PC-3 (cell line): ENCODE data around the gene NRG3.

Source experiments
- EZH2 ChIP-seq: fragments of 300-600 bp; sonication (generic); IDR thresholded peaks from one replicate; pipeline ENCODE4 v1.6.1; 2017; ENCODE audit warnings: antibody characterized with exemption, mild to moderate bottlenecking, low read length; ENCODE audit not compliant: unreplicated experiment
- EZH2phosphoT487 ChIP-seq: fragments of 300-600 bp; sonication (generic); IDR thresholded peaks from 2 replicates; pipeline ENCODE4 v1.6.1; 2018; ENCODE audit warnings: mild to moderate bottlenecking, antibody characterized with exemption, low read length, borderline replicate concordance
- TF ChIP-seq, protein P1 (sequence below): fragments of 300-600 bp; sonication (generic); conservative IDR thresholded peaks from 2 replicates; pipeline ENCODE4 v1.5.1; 2017; ENCODE audit warnings: antibody characterized with exemption, low read depth, mild to moderate bottlenecking, low read length

DNA sequence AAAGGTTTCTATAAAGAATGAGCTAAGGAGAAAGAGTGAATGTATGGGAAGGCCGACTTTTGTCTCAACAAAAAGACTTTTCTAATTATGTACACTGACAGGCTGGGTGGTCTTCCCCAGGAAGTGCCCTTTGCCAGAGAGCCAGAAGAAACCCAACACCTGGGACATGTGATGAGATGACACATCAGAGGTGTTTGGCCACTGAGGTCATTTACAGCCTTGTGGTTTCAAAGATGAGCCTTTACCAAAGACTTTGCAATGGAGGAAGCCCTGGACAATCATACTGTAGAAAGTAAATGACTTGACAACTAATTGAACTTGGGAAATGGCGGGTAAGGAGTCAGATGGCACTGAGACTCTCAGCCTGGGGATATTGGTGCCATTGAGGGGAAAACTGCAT, 3.4 kb upstream of the NRG3 start:
- TF ChIP-seq, protein P1, sequence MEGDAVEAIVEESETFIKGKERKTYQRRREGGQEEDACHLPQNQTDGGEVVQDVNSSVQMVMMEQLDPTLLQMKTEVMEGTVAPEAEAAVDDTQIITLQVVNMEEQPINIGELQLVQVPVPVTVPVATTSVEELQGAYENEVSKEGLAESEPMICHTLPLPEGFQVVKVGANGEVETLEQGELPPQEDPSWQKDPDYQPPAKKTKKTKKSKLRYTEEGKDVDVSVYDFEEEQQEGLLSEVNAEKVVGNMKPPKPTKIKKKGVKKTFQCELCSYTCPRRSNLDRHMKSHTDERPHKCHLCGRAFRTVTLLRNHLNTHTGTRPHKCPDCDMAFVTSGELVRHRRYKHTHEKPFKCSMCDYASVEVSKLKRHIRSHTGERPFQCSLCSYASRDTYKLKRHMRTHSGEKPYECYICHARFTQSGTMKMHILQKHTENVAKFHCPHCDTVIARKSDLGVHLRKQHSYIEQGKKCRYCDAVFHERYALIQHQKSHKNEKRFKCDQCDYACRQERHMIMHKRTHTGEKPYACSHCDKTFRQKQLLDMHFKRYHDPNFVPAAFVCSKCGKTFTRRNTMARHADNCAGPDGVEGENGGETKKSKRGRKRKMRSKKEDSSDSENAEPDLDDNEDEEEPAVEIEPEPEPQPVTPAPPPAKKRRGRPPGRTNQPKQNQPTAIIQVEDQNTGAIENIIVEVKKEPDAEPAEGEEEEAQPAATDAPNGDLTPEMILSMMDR, result no peak
- TF ChIP-seq EZH2 (no peak), EZH2phosphoT487 (no peak)
